Endothelial cell of umbilical vein (primary cell): Measurements from ENCODE around the gene ISG15.

ENCODE experiments used
- CTCF ChIP-seq, 2 donors: IDR thresholded peaks; 1 replicate in 1 of 2; 2 replicates in 1 of 2; pipeline ENCODE4 v1.5.1; 2011; ENCODE audit warnings: low read length in 2 of 2, mild to moderate bottlenecking in 2 of 2, moderate library complexity in 2 of 2, control low read depth in 1 of 2, inconsistent platforms in 1 of 2, low read depth in 1 of 2; ENCODE audit not compliant: insufficient read depth in 1 of 2; ENCODE audit errors: extremely low read depth in 1 of 2
- EZH2 ChIP-seq: IDR thresholded peaks from 2 replicates; pipeline ENCODE4 v1.6.1; 2012; ENCODE audit warnings: borderline replicate concordance, low read depth, mild to moderate bottlenecking, moderate library complexity, low read length, inconsistent platforms; ENCODE audit not compliant: severe bottlenecking
- FOS ChIP-seq: IDR thresholded peaks from 2 replicates; pipeline ENCODE4 v1.6.1; 2011; ENCODE audit warnings: mild to moderate bottlenecking, low read length, moderate library complexity, borderline replicate concordance; ENCODE audit not compliant: insufficient read depth
- GATA2 ChIP-seq: IDR thresholded peaks from 2 replicates; pipeline ENCODE4 v1.7.0; 2011; ENCODE audit warnings: low read depth, mild to moderate bottlenecking, moderate library complexity, mixed read lengths, low read length; ENCODE audit not compliant: insufficient read length, insufficient read depth
- JUN ChIP-seq: IDR thresholded peaks from 2 replicates; pipeline ENCODE4 v1.6.1; 2011; ENCODE audit warnings: borderline replicate concordance, low read depth; ENCODE audit not compliant: insufficient read length, insufficient read depth
- POLR2A ChIP-seq: IDR thresholded peaks from 2 replicates; pipeline ENCODE4 v1.6.1; 2012; ENCODE audit warnings: low read depth, mild to moderate bottlenecking, control low read depth, low read length
- POLR2AphosphoS5 ChIP-seq: IDR thresholded peaks from 2 replicates; pipeline ENCODE4 v1.6.1; 2012; ENCODE audit warnings: low read depth, mild to moderate bottlenecking, control low read depth, low read length, moderate library complexity; ENCODE audit not compliant: insufficient read depth
- TF ChIP-seq, protein P1 (sequence below): IDR thresholded peaks from 2 replicates; pipeline ENCODE4 v1.6.1; 2011; ENCODE audit not compliant: insufficient read depth, insufficient read length

DNA sequence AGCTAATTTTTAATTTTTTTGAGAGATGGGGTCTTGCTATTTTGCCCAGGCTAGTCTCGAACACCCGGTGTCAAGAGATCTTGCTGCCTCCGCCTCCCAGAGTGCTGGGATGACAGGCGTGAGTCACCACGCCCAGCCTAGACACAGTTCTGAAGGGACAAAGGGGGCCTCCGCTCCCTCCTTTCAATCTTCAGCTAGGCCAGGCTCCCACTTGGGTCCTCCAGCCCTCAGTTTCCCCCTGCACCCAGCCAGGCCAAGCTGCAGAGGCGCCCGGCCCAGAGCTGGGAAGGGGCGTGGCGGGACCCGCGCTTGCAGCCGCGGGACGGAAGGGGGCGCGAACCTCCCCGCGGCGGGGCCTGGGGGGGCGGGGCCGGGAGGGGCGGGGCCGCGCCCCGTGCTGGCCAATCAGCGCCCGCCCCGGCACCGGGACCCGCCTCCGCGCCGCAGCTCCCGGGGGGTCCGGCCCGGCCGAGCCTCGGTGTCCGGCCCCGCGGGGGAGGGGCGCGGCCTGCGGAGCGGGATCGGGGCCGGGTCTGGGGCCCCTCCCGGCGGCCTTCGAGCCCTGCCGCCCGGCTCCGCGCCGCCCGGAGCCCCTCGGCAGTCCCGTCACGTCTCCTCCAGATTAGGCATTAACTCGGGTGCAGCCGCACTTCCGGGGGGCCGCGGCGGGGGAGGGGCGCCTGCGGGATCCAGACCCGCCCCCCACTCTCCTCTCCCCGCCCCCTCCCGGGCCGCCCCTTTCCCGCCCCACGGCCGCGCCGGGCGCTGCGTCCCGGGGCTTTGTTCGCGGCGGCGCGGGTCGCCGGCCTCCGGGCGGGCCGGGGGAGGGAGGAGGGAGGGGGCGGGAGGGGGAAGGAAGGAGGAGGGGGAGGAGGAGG, 6.1 kb downstream of the ISG15 start:
- TF ChIP-seq CTCF (IDR thresholded peaks at IDR 0.05; ENCODE audit: extremely low read depth in 1 of 2, insufficient read depth in 1 of 2, low read depth in 1 of 2, low read length in 2 of 2) (peak; percentile 21 to 54), POLR2A (peak; percentile 10), EZH2 (no peak), GATA2 (no peak), POLR2AphosphoS5 (peak; percentile 31), FOS (no peak), JUN (no peak)
- TF ChIP-seq, protein P1, sequence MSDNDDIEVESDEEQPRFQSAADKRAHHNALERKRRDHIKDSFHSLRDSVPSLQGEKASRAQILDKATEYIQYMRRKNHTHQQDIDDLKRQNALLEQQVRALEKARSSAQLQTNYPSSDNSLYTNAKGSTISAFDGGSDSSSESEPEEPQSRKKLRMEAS = no peak
